Endothelial cell of umbilical vein (primary cell): ENCODE data around the gene TFRC. TPM values are rescaled to one million over a fixed set of nuclear protein-coding genes. Genes with fewer than 3 reads are reported as not detected.

Experiments
- BruUV-seq: library from RNA; stranded (reverse); fragments of 400-500 nt; replicated peaks from 2 replicates; lab custom pipeline; 2021; lab: Mats Ljungman, UMichigan
- CTCF ChIA-PET: fragments of 300-600, 350-600 bp; sonication (Branson Sonifier 250); formaldehyde crosslinking; loops from one replicate; lab custom pipeline; 2021; ENCODE audit warnings: antibody characterized with exemption, inconsistent platforms; lab: Charles Lee
- POLR2A ChIA-PET: fragments of 300-600, 350-600 bp; sonication (Branson Sonifier 250); formaldehyde crosslinking; loops from one replicate; lab custom pipeline; 2021; ENCODE audit warnings: antibody characterized with exemption, inconsistent platforms; lab: Charles Lee
- DNase-seq: peaks from one replicate; pipeline ENCODE4 v3.0.0-alpha.2; 2011; ENCODE audit warnings: low read depth, low spot score
- FAIRE-seq: peaks from 2 replicates; lab custom pipeline; 2011; peaks lifted over from hg19 to GRCh38; lab: Jason Lieb, UNC
- H2AFZ ChIP-seq: 2 replicates; pipeline ENCODE4 v1.6.0; 2012; ENCODE audit warnings: low read depth, low read length, control low read depth, inconsistent platforms
- H3K27ac ChIP-seq: 2 replicates; pipeline ENCODE4 v1.5.1; 2011; ENCODE audit warnings: low read depth, mild to moderate bottlenecking, control low read depth, low read length, moderate library complexity; ENCODE audit not compliant: insufficient read depth
- H3K27me3 ChIP-seq, 2 experiments: 2 replicates each; pipeline versions ENCODE4 v1.6.0 to v1.6.1; 2011; ENCODE audit warnings: low read length in 2 of 2, mixed read lengths in 1 of 2; ENCODE audit not compliant: control insufficient read depth in 2 of 2, insufficient read depth in 2 of 2
- H3K36me3 ChIP-seq, 2 experiments: 2 replicates in 1 of 2; 3 replicates in 1 of 2; pipeline ENCODE4 v1.5.1; 2011; ENCODE audit warnings: low read length in 2 of 2, mild to moderate bottlenecking in 1 of 2, moderate library complexity in 1 of 2; ENCODE audit not compliant: control insufficient read depth in 2 of 2, insufficient read depth in 2 of 2; ENCODE audit errors: extremely low read depth in 1 of 2
- H3K4me1 ChIP-seq: 3 replicates; pipeline ENCODE4 v1.5.1; 2011; ENCODE audit warnings: mild to moderate bottlenecking, low read length; ENCODE audit not compliant: control insufficient read depth, insufficient read depth; ENCODE audit errors: extremely low read depth
- H3K4me2 ChIP-seq: 2 replicates; pipeline ENCODE4 v1.6.1; 2011; ENCODE audit warnings: low read length, control low read depth, mixed read lengths; ENCODE audit not compliant: insufficient read depth
- H3K4me3 ChIP-seq, 3 experiments: fragments of 200-600 bp in 1 of 3; sonication (generic), shearing (Covaris generic) in 1 of 3; replicated peaks in 1 of 3; 2 replicates each; pipeline ENCODE4 v1.5.1; 2011 to 2016; ENCODE audit warnings: control low read depth in 3 of 3, low read length in 3 of 3, mild to moderate bottlenecking in 2 of 3, inconsistent platforms in 1 of 3, low read depth in 1 of 3, moderate library complexity in 1 of 3; ENCODE audit not compliant: insufficient read depth in 1 of 3
- H3K79me2 ChIP-seq: 2 replicates; pipeline ENCODE4 v1.6.0; 2012; ENCODE audit warnings: low read length, inconsistent platforms; ENCODE audit not compliant: control insufficient read depth, insufficient read depth
- H3K9ac ChIP-seq: replicated peaks from 2 replicates; pipeline ENCODE3; 2011; ENCODE audit warnings: low read length, control low read depth; ENCODE audit not compliant: insufficient read depth; ENCODE audit errors: extremely low read depth
- H3K9me1 ChIP-seq: replicated peaks from 3 replicates; pipeline ENCODE4 v1.6.0; 2011; ENCODE audit warnings: mild to moderate bottlenecking, low read length; ENCODE audit not compliant: control insufficient read depth, insufficient read depth; ENCODE audit errors: extremely low read depth
- H3K9me3 ChIP-seq: replicated peaks from 2 replicates; pipeline ENCODE4 v1.5.1; 2012; ENCODE audit warnings: low read length, inconsistent platforms; ENCODE audit not compliant: control insufficient read depth, insufficient read depth
- H4K20me1 ChIP-seq: replicated peaks from 2 replicates; pipeline ENCODE3; 2011; ENCODE audit warnings: mild to moderate bottlenecking, low read length; ENCODE audit not compliant: control insufficient read depth, insufficient read depth; ENCODE audit errors: extremely low read depth
- CTCF ChIP-seq, 2 donors: IDR thresholded peaks; 1 replicate in 1 of 2; 2 replicates in 1 of 2; pipeline ENCODE4 v1.5.1; 2011; ENCODE audit warnings: low read length in 2 of 2, mild to moderate bottlenecking in 2 of 2, moderate library complexity in 2 of 2, control low read depth in 1 of 2, inconsistent platforms in 1 of 2, low read depth in 1 of 2; ENCODE audit not compliant: insufficient read depth in 1 of 2; ENCODE audit errors: extremely low read depth in 1 of 2
- EZH2 ChIP-seq: IDR thresholded peaks from 2 replicates; pipeline ENCODE4 v1.6.1; 2012; ENCODE audit warnings: borderline replicate concordance, low read depth, mild to moderate bottlenecking, moderate library complexity, low read length, inconsistent platforms; ENCODE audit not compliant: severe bottlenecking
- FOS ChIP-seq: IDR thresholded peaks from 2 replicates; pipeline ENCODE4 v1.6.1; 2011; ENCODE audit warnings: mild to moderate bottlenecking, low read length, moderate library complexity, borderline replicate concordance; ENCODE audit not compliant: insufficient read depth
- GATA2 ChIP-seq: IDR thresholded peaks from 2 replicates; pipeline ENCODE4 v1.7.0; 2011; ENCODE audit warnings: low read depth, mild to moderate bottlenecking, moderate library complexity, mixed read lengths, low read length; ENCODE audit not compliant: insufficient read length, insufficient read depth
- JUN ChIP-seq: IDR thresholded peaks from 2 replicates; pipeline ENCODE4 v1.6.1; 2011; ENCODE audit warnings: borderline replicate concordance, low read depth; ENCODE audit not compliant: insufficient read length, insufficient read depth
- MAX ChIP-seq: IDR thresholded peaks from 2 replicates; pipeline ENCODE4 v1.6.1; 2011; ENCODE audit not compliant: insufficient read depth, insufficient read length
- MYC ChIP-seq: IDR thresholded peaks from one replicate; pipeline ENCODE4 v1.6.1; 2011; ENCODE audit warnings: mild to moderate bottlenecking, low read depth, low read length
- POLR2A ChIP-seq: IDR thresholded peaks from 2 replicates; pipeline ENCODE4 v1.6.1; 2012; ENCODE audit warnings: low read depth, mild to moderate bottlenecking, control low read depth, low read length
- POLR2AphosphoS5 ChIP-seq: IDR thresholded peaks from 2 replicates; pipeline ENCODE4 v1.6.1; 2012; ENCODE audit warnings: low read depth, mild to moderate bottlenecking, control low read depth, low read length, moderate library complexity; ENCODE audit not compliant: insufficient read depth
- dilution Hi-C: fragments of 300-500 bp; cut with MboI; formaldehyde crosslinking; loops from one replicate; pipeline ENCODE4 v1.15.0; 2019; ENCODE audit warnings: low sequenced_read_pairs; ENCODE audit not compliant: extremely low pct_ligation_motif_present
- intact Hi-C: fragments of 100-400 bp; cut with micrococcal nuclease; formaldehyde crosslinking; loops from one replicate; pipeline ENCODE4 v1.10.0; 2022
- polyA plus RNA-seq, 4 experiments: library from polyadenylated mRNA; depleted of rRNA in 3 of 4; stranded (reverse) in 3 of 4; unstranded in 1 of 4; fragments of >200 nt; gene quantifications; 2 replicates each; pipeline versions ENCODE4 v1.2.1 to v1.2.3, GENCODE V29; 2011 to 2012; ENCODE audit warnings: missing spikeins in 1 of 4
- total RNA-seq: library from RNA; stranded (reverse); gene quantifications from 2 replicates; pipeline ENCODE4 v1.2.3, GENCODE V29; 2021

TFRC gene
- total and polyA plus RNA-seq, 2 donors (not counting 3 experiments of a cell fraction or from before 2014, with no cell fraction given) = 14.1 to 69.6 TPM

GRCh38 chr3:196051282-196052076 is 30.4 kb downstream of the TFRC start:
- no peak overlapping the region for H3K9ac ChIP-seq
- intact Hi-C loops = no loop called here
- dilution Hi-C loops = no loop called here
- H3K36me3 ChIP-seq = peaks cover 11% of the 10 kb centered on the region in 2 experiments
- no peaks in the 10 kb centered on the region for H3K9me3 ChIP-seq
- H3K4me3 ChIP-seq = no peak overlapping the region
- TF ChIP-seq POLR2A (no peak), EZH2 (no peak), FOS (no peak), JUN (no peak), CTCF (IDR thresholded peaks at IDR 0.05; ENCODE audit: extremely low read depth in 1 of 2, insufficient read depth in 1 of 2, low read depth in 1 of 2, low read length in 2 of 2) (no peak), POLR2AphosphoS5 (no peak), GATA2 (no peak), MAX (no peak), MYC (no peak)
- DNase-seq (no peak), FAIRE-seq (peak; percentile 48)
- no peaks in the 10 kb centered on the region for H3K4me1 ChIP-seq
- H3K27ac ChIP-seq = no peak overlapping the region
- ChIA-PET CTCF (interaction anchor here (1.3 kb wide), 1 partner anchor 22 kb away, joined by 4 read pairs; no protein-coding TSS in a partner anchor), POLR2A (no interaction called here)
- BruUV-seq = no TSS peak
- no peaks in the 10 kb centered on the region for H4K20me1 ChIP-seq
- no peak overlapping the region for H2AFZ ChIP-seq
- no peaks in the 10 kb centered on the region for H3K79me2 ChIP-seq
- no peaks in the 10 kb centered on the region for H3K27me3 ChIP-seq
- no peaks in the 10 kb centered on the region for H3K9me1 ChIP-seq
- H3K4me2 ChIP-seq = no peak overlapping the region
